HG03432 (cell line): Measurements from ENCODE around the gene CD93.

Experiments used
- ATAC-seq: cut with Tn5 transposase; IDR thresholded peaks from one replicate; pipeline ENCODE4 v1.9.1; 2021; ENCODE audit warnings: mild to moderate bottlenecking, moderate library complexity; ENCODE audit not compliant: unreplicated experiment

CD93 gene

DNA sequence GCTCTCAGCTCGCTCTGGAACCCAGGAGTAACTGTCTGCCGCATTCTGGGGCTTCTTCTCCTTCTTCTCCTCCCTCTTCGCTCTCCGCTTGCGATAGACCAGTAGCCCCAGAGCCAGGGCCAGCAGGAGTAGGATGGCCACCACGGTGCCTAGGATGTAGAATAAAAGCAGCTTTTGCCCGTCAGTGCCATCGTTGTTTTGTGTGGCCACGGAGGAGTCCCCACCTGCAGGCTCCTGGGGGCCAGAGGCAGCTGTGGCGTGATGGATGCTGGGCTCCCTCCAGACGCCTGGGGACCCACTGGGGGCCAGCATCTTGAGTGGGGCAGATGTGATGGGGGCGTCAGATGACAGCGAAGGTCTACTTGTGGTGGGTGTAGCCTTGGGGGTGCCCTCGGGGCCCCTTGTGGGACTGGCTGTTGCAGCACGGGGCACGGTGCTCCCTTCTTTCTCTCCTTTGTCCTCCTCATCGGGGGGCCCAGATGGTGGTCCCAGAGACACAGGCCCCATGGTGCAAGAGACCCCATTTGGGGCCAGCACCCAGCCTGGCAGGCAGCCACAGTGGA, 1.8 kb downstream of the CD93 start:
- no peak for ATAC-seq

DNA sequence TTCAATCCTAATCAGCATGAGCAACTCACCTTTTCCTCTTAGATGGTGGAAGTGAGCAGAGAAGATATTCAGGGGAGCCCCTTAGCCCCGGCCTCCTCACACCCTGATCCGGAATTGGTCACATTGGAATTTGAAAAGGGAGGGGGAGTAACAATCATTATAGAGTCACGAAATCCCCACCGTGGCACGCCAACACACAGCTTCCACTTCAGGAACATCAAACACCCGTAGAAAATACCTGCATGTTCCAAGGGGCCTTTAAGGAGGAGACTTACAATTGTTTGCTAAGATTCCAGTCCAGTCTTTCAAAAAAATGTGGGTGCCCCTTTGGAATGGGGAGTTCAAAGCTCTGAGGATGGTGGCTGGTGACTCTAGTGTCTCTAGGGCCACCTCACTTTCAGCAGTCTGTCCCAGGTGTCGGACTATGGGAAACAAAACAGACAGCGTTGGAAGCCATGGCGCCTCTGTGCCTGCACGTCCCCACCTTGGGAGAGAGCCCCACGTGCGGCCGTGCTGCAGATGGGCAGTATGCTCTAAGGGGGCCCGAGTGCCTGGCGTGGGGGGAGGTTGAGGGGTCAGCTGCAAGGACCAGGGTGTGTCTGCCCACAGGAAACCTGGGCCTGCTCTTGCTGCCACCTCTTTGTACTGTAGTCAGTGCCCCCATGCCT, 2.4 kb downstream of the CD93 start:
- ATAC-seq: no peak

DNA sequence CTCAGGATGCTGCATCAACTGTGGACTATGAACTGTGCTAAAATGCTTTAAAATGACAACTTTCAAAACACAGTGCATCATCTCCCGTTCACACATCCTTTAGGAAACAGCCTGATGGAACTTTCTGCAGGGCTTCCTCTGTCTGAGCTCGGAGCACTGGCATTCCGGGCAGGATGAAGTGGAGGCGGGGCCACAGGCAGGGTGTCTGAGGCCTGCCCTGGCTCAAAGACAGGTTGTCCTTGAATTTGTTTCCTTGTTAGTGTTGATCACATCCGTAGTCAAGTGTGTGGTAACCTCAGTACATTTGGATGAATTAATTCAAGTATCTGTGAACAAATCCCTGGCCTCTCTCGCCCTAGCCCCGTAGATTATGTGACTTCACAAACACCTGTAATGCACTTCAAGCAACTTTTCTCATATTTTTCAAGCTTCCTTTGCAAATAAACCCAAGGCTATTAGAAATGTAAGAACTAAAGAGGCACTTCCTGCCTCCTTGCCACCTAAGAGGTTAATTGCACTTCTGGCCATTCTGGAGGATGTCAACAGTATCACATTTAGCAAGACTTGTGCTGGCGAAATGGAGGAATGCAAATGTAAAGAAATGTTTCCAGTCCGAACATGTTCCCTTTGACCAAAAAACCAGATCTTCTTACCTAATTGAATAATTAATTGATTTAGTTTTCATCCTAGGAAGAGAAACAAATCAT, 3.1 kb downstream of the CD93 start:
- no peak for ATAC-seq

DNA sequence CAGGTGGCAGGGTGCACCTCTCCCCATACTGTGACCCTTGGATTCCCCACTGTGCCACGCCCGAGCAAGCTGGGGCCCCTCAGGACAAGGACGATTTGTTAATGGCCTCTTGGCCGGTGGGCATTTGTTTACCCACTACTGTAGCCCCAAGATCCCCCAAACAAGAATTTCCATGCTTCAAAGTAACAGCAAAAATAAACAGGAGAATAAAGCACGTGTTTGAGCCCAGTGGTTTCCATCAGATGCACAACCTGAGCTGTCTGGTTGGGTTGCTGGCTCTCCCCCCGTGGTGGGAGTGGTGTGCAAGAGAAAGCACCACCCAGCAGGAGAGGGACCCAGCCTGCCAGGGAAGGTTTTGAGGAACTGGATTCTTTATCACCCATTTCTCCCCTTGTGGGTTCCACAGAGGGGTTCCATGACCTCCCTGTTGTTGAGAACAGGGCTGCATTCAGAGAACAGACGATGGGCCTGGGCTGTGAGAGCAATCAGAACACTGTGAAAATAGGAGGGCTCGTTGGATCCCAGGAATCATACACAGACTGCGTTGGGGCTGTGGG, 4.8 kb downstream of the CD93 start:
- no peak for ATAC-seq

DNA sequence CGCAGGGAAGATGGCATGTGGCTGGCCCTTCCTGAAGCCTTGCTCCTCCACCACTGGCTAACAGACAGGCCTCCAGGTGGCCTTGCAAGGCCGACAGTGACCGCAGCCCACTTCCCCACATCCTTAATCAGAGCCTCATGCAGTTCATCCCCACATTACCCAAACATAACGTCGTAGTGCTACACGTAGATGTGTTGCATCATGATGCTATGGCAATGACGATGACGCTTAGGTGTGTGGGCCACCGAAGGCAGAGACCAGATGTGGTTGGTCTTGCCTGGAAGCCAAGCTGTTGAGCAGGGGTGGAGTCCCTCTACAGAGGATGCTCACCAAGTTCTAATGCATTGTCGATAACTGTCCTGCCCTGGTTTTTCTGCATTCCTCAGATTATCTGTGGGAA, 5.6 kb downstream of the CD93 start:
- no peak for ATAC-seq

DNA sequence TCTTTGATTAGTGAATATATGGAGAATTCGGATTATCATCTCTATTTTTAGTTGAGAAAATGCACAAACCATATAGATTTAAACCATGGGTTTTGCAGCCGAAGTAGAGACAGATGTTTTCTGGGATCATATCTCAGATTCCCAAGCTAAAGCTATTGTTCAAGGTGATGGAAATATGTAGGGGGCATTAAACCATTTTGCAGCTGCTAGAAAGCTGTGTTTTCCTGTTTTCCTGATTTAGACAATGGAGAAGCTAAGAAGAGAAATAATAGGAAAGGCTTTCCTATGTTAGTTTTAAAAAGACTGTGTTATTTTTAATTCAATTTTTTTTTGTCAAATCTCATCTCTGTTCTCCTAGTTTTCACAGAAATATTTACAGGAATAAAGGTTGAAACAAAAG, 6.2 kb downstream of the CD93 start:
- ATAC-seq: no peak

DNA sequence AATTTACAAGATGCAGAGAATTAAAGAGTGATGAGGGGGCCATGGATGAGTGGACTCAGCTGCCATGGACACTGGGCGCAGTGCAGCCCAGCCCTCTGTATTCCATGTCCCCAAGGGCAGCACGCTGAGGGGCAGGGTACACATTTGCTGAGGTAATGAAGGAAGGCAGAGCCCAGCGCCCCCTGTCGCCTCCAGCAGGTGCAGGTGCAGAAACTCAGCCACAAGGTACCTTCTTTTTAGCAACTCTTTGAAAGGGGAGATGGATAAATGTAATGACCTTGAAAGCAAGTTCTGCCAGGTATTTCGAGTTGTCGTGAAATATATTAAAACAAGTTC, 7.1 kb downstream of the CD93 start:
- ATAC-seq: no peak

DNA sequence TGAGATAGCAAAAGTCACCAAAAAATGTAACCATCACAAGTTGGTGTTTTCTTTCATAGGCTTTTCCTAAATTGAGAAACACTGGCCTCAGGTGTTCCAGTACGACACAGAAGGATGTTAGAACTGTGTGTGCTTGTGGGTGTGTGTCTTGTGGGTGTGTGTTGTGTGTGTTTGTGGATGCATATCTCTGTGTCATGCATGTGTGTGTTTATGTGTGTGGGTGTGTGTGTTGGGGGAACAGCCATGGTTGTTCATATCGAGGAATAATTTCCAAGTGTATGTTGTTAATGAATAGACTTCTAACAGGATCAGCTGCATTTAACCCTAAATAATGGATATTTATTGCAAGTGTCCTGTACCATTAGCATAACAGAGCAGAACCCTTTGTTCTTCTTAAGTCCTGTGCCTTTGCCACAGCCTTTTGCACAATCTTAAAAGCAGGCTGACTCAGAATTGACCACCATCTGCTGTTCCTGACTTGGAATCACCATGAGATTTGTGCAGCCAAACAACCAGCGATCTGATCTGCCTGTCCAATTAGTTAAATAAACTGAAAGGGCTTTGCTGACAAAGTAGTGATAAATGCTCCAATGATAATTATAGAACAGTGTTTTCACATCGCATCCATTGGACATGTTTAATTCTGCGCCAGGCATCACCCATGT, 7.6 kb downstream of the CD93 start:
- no peak for ATAC-seq

DNA sequence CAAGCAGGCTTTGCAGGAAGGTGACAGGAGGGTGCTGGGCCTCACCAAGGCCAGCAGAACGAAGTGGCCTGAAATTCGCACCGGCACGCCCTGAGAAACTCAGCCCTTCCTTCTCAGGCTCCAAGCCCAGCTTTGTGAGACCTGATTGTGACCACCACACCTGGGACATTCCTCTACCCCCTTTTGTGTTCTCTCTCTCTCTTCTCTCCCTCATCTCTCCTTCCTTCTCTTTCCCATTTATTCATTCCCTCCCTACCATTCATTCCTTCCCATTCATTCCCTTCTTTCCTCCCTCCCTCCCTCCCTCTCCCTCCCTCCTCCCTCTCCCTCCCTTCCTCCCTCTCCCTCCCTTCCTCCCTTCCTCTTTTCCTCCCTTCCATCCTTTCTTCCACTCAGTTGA, 8.8 kb downstream of the CD93 start:
- no peak for ATAC-seq

DNA sequence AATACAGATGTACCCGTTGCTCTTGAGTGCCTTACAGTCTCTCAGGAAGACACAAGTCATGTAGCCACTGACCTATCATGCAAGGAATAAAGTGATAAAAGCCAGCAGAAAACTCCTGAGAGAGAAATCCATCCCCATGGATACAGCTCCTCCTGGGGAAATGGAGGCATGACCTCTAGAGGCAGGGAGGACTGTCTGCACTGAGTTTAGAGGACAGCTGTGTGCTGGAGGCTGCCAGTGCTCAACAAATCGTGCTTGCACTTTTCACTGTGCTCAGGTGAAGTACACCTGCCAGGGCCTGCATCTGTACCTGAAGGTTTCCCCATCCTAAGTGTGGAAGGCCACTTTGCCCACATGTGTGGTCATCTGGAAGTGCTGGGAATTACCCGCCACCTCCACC, 12.1 kb downstream of the CD93 start:
- no peak for ATAC-seq

DNA sequence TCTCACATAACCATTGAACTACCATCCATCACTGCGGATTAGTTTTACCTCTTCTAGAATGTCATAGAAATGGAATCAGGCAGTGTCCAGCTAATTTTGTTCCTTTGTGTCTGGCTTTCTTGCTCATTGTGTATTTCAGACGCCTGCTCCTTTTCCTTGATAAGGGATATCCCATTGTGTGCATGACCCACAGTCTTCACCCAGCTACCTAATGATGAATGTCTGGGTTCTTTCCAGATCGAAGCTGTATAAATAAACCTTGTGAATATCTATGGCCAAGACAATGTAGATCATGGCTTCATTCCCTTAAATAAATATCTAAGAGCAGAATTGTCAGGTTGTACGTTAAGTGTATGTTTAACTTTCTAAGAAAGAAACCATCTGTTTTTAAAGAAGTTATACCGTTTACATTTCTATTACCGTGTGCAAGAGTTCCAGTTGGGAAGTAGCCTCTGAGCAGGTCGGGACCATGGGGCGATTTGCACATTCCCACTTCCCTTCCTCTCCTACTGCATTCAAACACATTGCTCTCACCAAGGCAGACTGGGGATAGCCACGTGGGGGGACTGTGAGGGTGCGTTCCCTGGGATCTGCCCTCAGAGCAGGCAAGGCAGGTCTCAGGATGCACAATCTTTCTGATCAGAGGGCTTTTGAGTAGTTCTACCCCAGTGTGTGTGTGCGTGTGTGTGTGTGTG, 13.1 kb downstream of the CD93 start:
- ATAC-seq: no peak

DNA sequence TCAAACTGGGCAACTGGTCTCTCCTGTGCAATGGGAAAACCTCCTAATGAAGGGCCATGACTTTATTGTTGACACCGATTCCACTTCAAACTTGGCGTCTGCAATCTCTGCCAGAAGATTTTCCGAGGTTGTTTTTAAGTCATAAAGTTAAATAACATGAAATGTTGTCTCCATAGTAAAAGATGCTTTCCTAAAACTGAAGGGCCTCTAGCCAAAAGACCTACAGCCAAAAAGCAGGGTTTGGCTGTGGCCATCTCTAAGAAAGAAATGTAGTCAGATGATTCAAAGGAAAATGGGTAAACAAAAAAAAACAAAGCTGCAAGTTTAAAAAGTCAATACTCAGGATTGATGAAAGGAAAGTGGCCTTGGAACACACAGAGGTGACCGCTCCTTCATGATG, 14.1 kb downstream of the CD93 start:
- ATAC-seq: no peak

DNA sequence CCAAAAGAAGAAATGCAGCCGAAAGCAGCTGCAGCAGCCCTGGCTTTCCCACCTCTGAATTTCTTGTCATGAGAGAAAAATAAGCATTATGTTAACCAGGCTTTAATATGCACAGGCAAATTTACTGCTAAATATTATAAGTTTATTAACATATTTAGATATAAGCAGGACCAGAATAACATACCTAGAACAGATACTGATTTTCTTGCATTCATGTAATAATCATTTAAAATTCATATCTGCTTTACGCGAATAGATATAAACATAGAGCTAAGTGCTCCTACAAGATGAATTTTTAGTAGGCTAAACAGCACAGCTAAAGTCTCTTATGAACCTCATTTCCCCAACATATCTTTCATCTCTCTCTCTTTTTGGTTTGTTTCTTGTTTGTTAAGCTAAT, 14.7 kb downstream of the CD93 start:
- ATAC-seq: no peak

DNA sequence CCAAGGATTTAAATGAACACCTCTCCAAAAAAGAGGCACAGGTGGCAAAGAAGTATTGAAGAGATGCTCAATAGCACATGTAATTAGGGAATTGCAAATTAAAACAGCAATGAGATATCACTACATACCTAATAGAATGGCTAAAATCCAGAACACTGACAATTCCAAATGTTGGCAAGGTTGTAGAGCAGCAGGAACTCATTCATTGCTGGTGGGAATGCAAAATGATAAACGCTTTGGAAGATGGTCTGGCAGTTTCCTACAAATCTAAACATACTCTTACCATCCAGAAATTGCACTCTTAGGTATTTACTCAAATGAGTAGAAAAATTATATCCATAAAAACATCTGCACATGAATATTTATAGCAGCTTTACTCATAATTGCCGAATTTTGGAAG, 17.0 kb downstream of the CD93 start:
- ATAC-seq: no peak

DNA sequence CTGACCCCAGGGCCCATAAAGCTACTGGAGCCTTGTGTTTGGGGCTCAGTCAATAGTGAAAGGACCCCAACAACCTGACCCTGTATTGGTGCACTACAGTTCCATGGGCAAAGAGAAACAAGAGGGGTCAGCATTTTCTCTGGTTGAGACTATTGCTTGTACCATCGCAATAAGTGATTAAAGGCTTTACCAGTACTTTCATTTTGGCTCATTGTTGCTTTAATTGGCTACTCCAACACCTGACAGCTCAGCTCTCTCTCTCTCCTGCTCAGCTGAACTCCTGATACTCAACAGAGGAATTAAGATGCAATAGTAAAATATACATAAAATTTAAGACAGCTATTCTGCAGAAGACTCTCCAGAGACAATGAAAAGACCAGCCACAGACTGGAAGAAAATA, 17.8 kb downstream of the CD93 start:
- no peak for ATAC-seq

DNA sequence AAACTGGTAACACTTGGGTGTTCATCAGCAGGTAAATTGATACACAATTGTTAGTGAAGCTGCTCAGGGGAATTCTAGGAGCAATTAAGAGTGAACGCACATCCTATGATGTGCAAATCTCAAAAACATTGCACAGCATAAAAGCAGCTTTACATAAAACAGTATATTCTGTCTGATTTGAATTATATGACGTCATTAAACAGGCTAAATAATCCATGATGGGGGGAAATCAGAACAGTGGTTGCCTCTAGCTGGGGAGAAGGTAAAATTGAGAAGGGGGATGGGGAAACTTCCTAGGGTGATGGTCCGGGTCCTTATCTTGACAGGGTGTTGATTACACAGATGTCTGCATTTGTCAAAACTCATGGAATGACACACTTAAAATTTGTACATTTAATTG, 19.4 kb downstream of the CD93 start:
- no peak for ATAC-seq

DNA sequence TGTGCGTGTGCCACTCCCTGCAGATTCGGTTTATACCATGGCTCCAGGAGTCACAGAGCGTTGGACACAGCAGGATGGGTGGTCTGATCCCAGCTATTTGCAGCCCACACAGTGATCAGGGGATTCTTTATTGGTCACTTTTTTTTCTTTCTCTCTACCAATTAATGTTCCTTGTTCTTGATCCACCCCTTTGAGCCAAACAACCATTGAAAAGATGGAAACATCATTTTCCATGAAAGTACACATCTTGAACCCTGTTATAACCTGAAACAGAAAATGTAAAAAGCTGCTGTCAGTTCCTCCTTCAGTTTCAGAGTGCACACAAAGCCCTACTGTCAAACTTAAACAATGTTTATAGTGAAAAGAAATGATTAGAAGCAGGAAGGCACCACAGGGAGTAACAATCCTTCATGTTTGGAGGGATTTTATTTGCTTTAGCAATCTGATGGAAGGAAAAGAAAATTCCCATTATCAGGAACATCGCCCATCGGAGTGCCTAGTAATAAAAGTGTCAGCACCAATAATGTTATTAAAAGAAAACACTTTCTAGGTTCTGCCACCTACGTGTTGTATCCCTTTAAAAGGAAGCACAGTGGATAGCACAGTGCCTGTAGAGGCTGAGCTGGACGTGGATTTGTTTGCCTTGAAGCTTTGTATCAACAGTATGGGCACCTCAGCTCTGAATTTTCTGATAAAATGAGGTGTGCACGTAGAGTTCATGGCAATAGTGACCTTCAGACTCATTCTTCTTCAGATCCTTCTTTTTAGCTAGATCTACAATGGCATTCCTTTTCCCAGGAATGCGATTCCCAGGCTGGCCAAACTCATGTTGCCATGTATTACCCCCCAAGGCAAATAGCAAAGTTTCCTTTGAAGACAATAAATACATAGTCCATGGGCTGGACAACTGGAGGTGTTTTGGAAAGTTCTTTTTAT, 20.6 kb downstream of the CD93 start:
- no peak for ATAC-seq

DNA sequence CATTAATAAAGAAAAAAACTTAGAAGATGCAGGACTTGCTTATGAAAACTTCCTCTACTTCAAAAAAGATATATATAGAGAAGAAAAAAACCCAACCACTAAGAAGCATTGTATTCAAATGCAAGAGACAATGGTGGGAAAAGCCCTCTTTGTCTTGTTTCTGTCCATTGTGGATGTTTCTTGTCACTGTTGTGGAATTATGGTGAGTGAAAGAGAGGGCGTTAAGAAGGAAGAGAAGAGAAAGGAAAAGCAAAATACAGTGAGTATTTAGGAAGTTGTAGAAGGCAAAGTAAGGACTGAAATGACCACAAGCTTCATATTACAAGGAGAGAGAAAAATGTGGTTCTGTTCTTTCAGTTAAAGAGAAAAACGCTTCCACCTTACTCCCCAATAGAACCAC, 22.5 kb downstream of the CD93 start:
- ATAC-seq: no peak

DNA sequence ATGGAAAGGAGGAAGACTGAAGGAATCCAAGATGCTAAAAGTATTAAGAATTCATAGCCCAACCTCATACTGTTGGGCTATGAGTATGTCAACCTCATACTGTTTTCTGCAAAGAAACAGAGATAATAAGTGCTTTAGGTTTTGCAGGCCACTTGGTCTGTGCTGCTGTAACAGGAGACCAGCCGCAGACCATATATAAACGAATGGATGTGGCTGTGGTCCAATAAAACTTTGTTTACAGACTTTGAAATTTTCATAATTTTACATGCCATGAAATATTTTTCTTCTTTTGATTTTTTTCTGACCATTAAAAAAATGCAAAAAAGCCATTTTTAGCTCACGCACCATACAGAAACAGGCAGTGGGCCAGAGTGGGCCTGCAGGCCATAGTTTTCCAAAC, 23.0 kb downstream of the CD93 start:
- ATAC-seq: no peak

DNA sequence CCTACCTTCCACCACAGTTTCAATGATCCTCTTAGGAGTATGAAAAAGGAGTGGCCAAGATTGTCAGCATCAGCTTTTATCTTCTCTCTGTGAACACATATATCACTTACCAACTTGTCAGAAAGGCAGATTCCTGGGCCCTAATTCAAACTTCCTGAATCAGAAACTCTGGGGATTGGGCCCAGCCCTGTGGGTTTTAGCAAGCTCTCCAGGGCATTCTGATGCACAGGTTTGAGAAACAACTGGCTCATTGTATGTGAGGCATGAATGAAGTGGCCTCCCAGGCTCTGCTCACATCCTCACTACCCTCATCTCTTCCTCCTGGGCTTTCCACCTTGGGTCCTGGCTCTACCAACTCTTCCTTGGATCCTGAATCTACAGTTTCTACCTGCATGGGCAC, 23.5 kb downstream of the CD93 start:
- no peak for ATAC-seq
